ENCODE results near the gene EIF6. TPM values are rescaled to one million over a fixed set of nuclear protein-coding genes. Genes with fewer than 3 reads are reported as not detected.
A peak's percentile ranks its signal among the peaks of the same experiment; 100 is the strongest.
"Not testable (repeated sequence)": the region's sequence is repeated elsewhere in the genome, so short reads cannot be mapped to it uniquely, and the experiment has no call there.

The EIF6 gene
- total RNA-seq, 1 donor from 2014 or later: 232 TPM

DNA sequence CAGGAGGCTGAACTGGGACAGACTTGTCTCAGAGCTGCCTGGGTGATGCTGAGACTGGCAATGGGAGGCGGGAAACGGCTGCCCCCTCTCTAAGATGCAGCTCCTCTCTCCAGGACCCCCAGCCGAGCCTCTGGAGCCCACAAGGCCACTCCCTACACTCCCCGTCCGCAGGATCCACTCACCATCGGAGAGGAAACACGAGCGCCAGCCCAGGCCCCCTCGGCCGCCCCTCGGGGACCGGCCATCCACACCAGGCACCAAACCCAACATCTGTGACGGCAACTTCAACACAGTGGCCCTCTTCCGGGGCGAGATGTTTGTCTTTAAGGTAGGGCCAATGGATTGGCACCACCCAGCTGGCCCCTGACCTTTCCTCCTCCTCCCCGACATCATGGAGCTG is 17.5 kb downstream of the EIF6 start:
- intact Hi-C loops (cut with micrococcal nuclease): no loop called here
- H3K36me3 Mint-ChIP-seq (ENCODE audit: low read depth): peaks cover 18% of the 10 kb centered on the region
- H3K4me3 Mint-ChIP-seq: no peak overlapping the region
- H3K9me3 Mint-ChIP-seq: no peaks in the 10 kb centered on the region
- DNase-seq (ENCODE audit: low spot score): no peak
- H3K27ac Mint-ChIP-seq: no peak overlapping the region
- no peaks in the 10 kb centered on the region for H3K4me1 Mint-ChIP-seq (ENCODE audit: low read depth)
- H3K27me3 Mint-ChIP-seq (ENCODE audit: insufficient read depth): no peaks in the 10 kb centered on the region

DNA sequence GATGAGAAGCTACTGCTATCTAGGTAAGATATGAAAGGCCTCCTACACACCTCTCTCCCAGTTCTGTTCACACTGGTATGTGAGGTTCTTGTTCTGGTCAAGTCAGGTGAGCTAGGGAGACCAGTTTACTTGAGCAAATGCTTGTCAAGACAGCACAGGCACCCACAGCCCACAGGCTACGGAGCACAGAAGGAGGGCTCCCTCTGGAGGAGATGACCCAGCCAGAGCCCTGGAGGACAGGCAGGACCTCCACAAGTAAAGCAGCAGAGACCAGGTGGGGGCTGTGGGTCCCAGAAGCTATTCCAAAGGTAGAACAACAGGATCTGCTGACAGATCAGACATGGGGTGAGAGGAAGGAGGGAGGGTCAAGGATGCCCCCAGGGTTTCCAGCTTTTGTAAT is 19.8 kb downstream of the EIF6 start:
- Mint-ChIP-seq H3K4me3 (no peak overlapping the region), H3K36me3 (ENCODE audit: low read depth) (peaks cover 9% of the 10 kb centered on the region), H3K27ac (no peak overlapping the region), H3K9me3 (no peaks in the 10 kb centered on the region), H3K4me1 (ENCODE audit: low read depth) (no peaks in the 10 kb centered on the region), H3K27me3 (ENCODE audit: insufficient read depth) (no peaks in the 10 kb centered on the region)
- intact Hi-C loops (cut with micrococcal nuclease): no loop called here
- no peak for DNase-seq (ENCODE audit: low spot score)

DNA sequence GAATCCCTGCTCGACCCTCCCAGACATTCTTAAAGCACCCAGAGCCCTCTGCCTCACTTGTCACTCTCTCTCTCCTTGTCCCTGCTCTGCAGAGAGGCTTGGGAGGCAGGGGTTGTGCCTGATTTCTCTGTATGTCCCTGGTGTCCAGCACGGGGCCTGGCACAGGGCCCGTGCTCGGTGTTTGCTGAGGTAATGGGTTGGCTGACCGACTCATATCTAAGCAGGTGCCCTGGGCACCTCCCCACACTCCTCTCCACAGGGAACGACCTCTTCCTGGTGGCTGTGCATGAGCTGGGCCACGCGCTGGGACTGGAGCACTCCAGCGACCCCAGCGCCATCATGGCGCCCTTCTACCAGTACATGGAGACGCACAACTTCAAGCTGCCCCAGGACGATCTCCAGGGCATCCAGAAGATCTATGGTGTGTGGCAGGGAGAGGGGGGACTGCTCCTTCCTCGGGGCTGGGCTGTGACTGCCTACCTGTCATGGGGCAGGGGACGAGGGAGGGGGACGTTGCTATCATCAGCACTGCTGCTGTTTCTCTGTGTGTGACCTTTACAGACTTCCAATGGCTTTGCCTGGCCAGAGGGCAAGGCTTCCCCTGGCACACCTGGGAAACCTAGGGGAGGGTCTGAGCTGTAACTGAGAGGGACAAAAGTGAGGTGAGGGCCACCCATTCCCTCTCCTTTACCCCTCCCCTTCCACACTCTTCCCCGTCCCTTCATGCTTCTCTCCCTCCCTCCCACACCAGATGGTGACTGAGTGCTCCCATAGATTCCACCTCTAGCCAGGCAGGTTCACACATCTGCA is 20.8 kb downstream of the EIF6 start:
- Mint-ChIP-seq H3K27ac (no peak overlapping the region), H3K4me1 (ENCODE audit: low read depth) (no peaks in the 10 kb centered on the region), H3K9me3 (no peaks in the 10 kb centered on the region), H3K27me3 (ENCODE audit: insufficient read depth) (no peaks in the 10 kb centered on the region), H3K36me3 (ENCODE audit: low read depth) (peaks cover 9% of the 10 kb centered on the region), H3K4me3 (no peak overlapping the region)
- DNase-seq (ENCODE audit: low spot score): no peak
- intact Hi-C loops (cut with micrococcal nuclease): no loop called here

DNA sequence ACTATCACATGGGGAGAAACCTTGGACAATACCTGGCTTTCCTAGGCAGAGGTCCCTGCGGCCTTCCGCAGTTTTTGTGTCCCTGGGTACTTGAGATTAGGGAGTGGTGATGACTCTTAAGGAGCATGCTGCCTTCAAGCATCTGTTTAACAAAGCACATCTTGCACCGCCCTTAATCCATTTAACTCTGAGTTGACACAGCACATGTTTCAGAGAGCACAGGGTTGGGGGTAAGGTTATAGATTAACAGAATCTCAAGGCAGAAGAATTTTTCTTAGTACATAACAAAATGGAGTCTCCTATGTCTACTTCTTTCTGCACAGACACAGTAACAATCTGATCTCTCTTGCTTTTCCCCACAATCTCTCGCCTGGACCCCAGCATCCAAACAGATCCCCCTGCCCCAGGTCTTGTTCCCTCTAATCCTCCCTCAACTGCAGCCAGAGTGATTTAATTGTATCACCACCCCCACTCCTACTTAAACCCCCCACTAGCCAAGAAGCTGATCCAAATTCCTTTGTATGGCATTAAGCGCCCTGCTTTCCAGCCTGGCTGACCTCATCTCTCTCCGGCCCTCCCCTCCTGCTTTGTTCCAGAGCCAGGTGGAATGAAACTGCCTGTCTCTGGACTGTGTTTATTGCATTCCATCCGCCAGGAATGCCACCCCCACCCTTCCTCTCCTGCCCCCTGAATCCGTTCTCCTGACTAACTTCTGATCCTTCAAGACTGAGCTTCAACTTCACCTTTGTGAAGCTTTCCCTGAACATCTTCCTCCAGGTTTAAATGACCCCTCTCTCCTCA is 21.6 kb downstream of the EIF6 start:
- H3K9me3 Mint-ChIP-seq; intact Hi-C loops (cut with micrococcal nuclease); H3K4me3 Mint-ChIP-seq; H3K27me3 Mint-ChIP-seq (ENCODE audit: insufficient read depth); H3K4me1 Mint-ChIP-seq (ENCODE audit: low read depth); H3K27ac Mint-ChIP-seq; H3K36me3 Mint-ChIP-seq (ENCODE audit: low read depth); DNase-seq (ENCODE audit: low spot score): not testable (repeated sequence)

DNA sequence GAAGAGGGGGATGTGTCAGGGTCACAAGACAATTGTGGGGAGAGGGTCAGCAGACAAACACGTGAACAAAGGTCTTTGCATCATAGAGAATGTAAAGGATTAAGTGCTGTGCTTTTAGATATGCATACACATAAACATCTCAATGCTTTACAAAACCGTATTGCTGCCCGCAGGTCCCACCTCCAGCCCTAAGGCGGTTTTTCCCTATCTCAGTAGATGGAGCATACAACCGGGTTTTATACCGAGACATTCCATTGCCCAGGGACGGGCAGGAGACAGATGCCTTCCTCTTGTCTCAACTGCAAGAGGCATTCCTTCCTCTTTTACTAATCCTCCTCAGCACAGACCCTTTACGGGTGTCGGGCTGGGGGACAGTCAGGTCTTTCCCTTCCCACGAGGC is 22.3 kb downstream of the EIF6 start:
- H3K27me3 Mint-ChIP-seq (ENCODE audit: insufficient read depth); H3K9me3 Mint-ChIP-seq; H3K4me3 Mint-ChIP-seq; DNase-seq (ENCODE audit: low spot score); H3K36me3 Mint-ChIP-seq (ENCODE audit: low read depth); intact Hi-C loops (cut with micrococcal nuclease); H3K4me1 Mint-ChIP-seq (ENCODE audit: low read depth); H3K27ac Mint-ChIP-seq: not testable (repeated sequence)

DNA sequence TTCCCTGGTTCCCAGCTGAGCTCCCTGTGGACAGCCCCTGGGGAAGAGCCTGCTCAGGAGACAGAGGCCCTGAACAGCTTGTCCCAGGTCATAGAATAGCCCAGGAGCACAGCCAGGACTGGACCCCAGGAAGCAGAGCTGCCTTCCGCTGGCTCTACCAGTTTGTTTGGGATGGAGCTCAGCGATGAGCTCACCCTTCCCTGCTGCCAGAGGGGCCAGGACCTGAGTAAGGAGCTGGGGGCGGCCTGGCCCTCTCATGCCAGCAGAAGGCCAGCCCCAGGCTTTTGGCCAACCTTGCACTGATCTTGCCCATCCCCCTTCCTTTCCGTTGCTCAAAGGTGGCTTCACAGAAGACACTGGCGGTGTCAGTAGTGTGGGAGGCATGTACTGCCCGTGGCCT is 24.1 kb downstream of the EIF6 start:
- H3K4me3 Mint-ChIP-seq: no peak overlapping the region

DNA sequence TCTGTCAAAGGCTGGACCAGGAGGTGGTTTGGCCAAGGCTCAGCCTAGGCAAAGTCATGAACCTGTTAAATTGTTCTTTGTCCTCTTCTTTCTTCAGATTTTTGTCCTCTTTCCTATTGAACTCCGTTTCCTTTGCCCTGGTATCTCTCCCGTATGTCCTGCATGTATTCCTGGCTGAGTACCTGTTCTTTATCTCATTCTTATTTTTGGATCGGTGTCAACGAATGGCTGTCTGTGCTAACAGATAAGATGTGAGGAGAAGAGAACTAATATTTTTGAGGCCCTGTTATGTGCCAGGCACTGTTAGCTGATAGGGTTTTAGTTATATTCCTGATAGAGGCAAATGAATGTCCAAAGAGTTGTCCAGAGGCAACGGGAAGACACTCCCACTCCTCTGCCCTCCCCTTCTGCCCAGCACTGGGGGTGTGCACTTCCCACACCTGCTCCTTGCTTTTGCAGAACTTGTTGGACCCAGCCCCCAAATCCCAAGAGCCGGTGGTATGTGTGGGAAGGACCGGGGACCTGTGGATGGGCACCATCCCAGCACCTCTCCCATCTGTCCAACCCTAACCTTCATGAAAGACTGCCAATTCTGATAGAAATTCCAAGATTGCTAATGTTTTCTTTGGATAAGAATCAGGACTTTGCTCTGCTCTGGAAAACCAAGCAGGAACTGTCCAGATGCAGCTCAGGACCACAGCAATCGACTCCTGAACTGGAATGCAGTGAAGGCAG is 27.2 kb downstream of the EIF6 start:
- no peak overlapping the region for H3K27ac Mint-ChIP-seq
- H3K9me3 Mint-ChIP-seq: no peaks in the 10 kb centered on the region
- peaks cover 15% of the 10 kb centered on the region for H3K4me1 Mint-ChIP-seq (ENCODE audit: low read depth)
- peaks cover 7% of the 10 kb centered on the region for H3K36me3 Mint-ChIP-seq (ENCODE audit: low read depth)
- H3K27me3 Mint-ChIP-seq (ENCODE audit: insufficient read depth): no peaks in the 10 kb centered on the region
- no peak for DNase-seq (ENCODE audit: low spot score)
- H3K4me3 Mint-ChIP-seq: no peak overlapping the region
- intact Hi-C loops (cut with micrococcal nuclease): no loop called here

More for the DNA sequence above, 24.1 kb downstream of the EIF6 start:
- peaks cover 3% of the 10 kb centered on the region for H3K36me3 Mint-ChIP-seq (ENCODE audit: low read depth)
- intact Hi-C loops (cut with micrococcal nuclease): no loop called here
- no peaks in the 10 kb centered on the region for H3K9me3 Mint-ChIP-seq
- H3K27ac Mint-ChIP-seq: no peak overlapping the region
- no peaks in the 10 kb centered on the region for H3K27me3 Mint-ChIP-seq (ENCODE audit: insufficient read depth)
- DNase-seq (ENCODE audit: low spot score): no peak
- H3K4me1 Mint-ChIP-seq (ENCODE audit: low read depth): no peaks in the 10 kb centered on the region

DNA sequence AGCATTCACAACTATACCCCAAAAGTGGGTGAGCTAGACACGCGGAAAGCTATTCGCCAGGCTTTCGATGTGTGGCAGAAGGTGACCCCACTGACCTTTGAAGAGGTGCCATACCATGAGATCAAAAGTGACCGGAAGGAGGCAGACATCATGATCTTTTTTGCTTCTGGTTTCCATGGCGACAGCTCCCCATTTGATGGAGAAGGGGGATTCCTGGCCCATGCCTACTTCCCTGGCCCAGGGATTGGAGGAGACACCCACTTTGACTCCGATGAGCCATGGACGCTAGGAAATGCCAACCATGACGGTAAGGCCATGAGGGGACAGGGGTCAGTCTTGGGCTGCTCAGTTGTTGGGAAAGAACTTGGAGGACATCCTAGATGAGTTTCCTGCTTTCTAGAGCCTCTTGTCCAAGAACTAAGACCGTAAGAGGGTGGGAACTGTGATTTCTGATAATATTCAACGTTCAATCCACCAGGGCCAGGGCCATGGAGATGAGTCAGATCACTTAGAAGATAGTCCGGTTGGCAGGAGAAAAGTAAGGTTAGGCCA is 30.0 kb downstream of the EIF6 start:
- Mint-ChIP-seq H3K36me3 (ENCODE audit: low read depth) (peaks cover 7% of the 10 kb centered on the region), H3K27me3 (ENCODE audit: insufficient read depth) (no peaks in the 10 kb centered on the region), H3K4me1 (ENCODE audit: low read depth) (peaks cover 36% of the 10 kb centered on the region), H3K4me3 (no peak overlapping the region), H3K9me3 (no peaks in the 10 kb centered on the region), H3K27ac (no peak overlapping the region)
- DNase-seq (ENCODE audit: low spot score): no peak
- intact Hi-C loops (cut with micrococcal nuclease): no loop called here

DNA sequence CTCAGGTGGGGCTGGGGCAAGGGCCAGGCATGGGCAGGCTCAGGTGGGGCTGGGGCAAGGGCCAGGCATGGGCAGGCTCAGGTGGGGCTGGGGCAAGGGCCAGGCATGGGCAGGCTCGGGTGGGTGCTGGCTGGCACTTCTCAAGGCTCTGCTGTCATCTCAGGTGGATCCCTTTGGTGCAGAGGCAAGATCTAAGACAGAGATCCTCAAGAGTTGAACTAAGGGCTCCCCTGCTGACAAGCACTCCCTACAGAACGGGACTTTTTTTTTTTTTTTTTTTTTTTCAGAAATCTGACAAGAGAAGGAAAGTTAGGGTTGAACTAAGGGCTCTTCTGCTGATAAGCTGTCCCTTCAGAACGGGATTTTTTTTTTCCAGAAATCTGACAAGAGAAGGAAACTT is 31.6 kb downstream of the EIF6 start:
- intact Hi-C loops (cut with micrococcal nuclease): no loop called here
- peak overlapping the region; percentile 67 for H3K27ac Mint-ChIP-seq
- peak overlapping the region; percentile 5 for H3K4me3 Mint-ChIP-seq

DNA sequence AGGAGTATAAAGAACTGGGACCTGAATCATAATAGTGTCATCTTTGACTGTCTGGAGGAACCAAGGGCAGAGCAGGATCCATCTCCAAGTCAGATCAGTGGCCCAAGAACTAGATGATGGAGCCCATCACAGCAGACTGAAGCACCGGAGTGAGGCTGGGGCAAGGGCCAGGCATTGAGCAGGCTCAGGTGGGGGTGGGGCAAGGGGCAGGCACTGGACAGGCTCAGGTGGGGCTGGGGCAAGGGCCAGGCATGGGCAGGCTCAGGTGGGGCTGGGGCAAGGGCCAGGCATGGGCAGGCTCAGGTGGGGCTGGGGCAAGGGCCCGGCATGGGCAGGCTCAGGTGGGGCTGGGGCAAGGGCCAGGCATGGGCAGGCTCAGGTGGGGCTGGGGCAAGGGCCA is 32.0 kb downstream of the EIF6 start:
- H3K4me3 Mint-ChIP-seq: peak overlapping the region; percentile 47
- H3K36me3 Mint-ChIP-seq (ENCODE audit: low read depth): not testable (repeated sequence)

More for the DNA sequence above, 31.6 kb downstream of the EIF6 start:
- Mint-ChIP-seq H3K36me3 (ENCODE audit: low read depth) (peaks cover 7% of the 10 kb centered on the region), H3K9me3 (no peaks in the 10 kb centered on the region), H3K4me1 (ENCODE audit: low read depth) (peaks cover 36% of the 10 kb centered on the region), H3K27me3 (ENCODE audit: insufficient read depth) (no peaks in the 10 kb centered on the region)
- DNase-seq (ENCODE audit: low spot score): no peak

DNA sequence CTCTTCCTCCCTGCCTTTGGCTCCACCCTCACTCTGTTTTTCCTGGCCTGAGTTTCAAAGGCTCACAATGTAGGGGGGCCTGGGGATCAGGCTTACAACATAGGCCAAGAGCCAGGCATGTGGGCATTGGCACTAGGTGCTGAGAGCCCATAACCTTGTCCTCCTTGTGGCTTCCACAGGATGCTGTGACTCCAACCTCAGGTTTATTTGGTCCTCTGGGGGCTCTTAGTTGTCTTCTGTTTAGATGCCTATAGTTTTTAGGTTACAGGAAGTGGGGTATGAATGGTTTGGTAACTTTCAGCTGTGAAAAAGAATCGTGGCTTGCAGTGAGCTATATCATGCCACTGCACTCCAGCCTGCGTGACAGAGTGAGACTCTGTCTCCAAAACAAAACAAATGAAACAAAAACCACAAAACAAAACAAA is 32.5 kb downstream of the EIF6 start:
- intact Hi-C loops (cut with micrococcal nuclease): loop anchor here (1.0 kb wide), 2 partner anchors 25 kb away; no protein-coding TSS in a partner anchor

More for the DNA sequence above, 32.0 kb downstream of the EIF6 start:
- not testable (repeated sequence) for H3K9me3 Mint-ChIP-seq; H3K27me3 Mint-ChIP-seq (ENCODE audit: insufficient read depth); DNase-seq (ENCODE audit: low spot score)
- intact Hi-C loops (cut with micrococcal nuclease): loop anchor here (1.0 kb wide), 2 partner anchors 25 kb away; no protein-coding TSS in a partner anchor
- Mint-ChIP-seq H3K27ac (peak overlapping the region; percentile 94), H3K4me1 (ENCODE audit: low read depth) (peaks cover 36% of the 10 kb centered on the region)

DNA sequence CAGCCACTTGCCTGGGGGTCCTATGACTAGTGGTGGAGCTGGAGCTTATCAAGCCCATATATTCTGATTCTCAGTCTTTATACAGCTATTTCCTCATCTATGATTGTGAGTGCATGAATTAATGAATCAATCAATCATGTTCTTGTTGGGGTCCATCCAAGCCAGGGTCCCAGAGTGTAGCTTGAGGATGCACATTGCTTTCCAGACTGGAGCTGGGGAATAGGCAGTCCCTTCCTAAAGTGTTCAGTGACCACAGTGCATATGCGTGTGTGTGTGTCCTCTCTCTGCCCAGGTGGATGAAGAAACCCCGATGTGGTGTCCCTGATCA is 33.0 kb downstream of the EIF6 start:
- no peaks in the 10 kb centered on the region for H3K9me3 Mint-ChIP-seq
- H3K36me3 Mint-ChIP-seq (ENCODE audit: low read depth): peaks cover 7% of the 10 kb centered on the region
- no peak for DNase-seq (ENCODE audit: low spot score)
- H3K4me3 Mint-ChIP-seq: peak overlapping the region; percentile 47
- no peaks in the 10 kb centered on the region for H3K27me3 Mint-ChIP-seq (ENCODE audit: insufficient read depth)
- H3K27ac Mint-ChIP-seq: peak overlapping the region; percentile 94
- peaks cover 36% of the 10 kb centered on the region for H3K4me1 Mint-ChIP-seq (ENCODE audit: low read depth)
- intact Hi-C loops (cut with micrococcal nuclease): no loop called here

More for the DNA sequence above, 32.5 kb downstream of the EIF6 start:
- Mint-ChIP-seq H3K27ac (peak overlapping the region; percentile 94), H3K4me1 (ENCODE audit: low read depth) (peaks cover 36% of the 10 kb centered on the region), H3K9me3 (no peaks in the 10 kb centered on the region), H3K36me3 (ENCODE audit: low read depth) (peaks cover 7% of the 10 kb centered on the region), H3K4me3 (peak overlapping the region; percentile 47), H3K27me3 (ENCODE audit: insufficient read depth) (no peaks in the 10 kb centered on the region)
- DNase-seq (ENCODE audit: low spot score): peak; percentile 62
